Neural progenitor cell (in vitro differentiated cells): Measurements from ENCODE around the gene HMGXB4. TPM values are rescaled to one million over a fixed set of nuclear protein-coding genes. Genes with fewer than 3 reads are reported as not detected.

Experiments used
- DNase-seq: peaks from one replicate; pipeline ENCODE4 v3.0.0-alpha.2; 2016; ENCODE audit warnings: low spot score
- H2AFZ ChIP-seq: fragments of 200-600 bp; sonication (generic); replicated peaks from 2 replicates; pipeline ENCODE4 v1.6.1; 2016; ENCODE audit warnings: antibody characterized with exemption
- H3F3A ChIP-seq: fragments of 200-600 bp; sonication (generic); 2 replicates; pipeline ENCODE4 v1.6.1; 2016; ENCODE audit warnings: antibody characterized with exemption, low read depth
- H3K27ac ChIP-seq: fragments of 200-600 bp; sonication (generic); 2 replicates; pipeline ENCODE4 v1.5.1; 2016; ENCODE audit warnings: mild to moderate bottlenecking
- H3K27me3 ChIP-seq: fragments of 200-600 bp; sonication (generic); 2 replicates; pipeline ENCODE4 v1.6.1; 2016; ENCODE audit warnings: mild to moderate bottlenecking, moderate library complexity
- H3K36me3 ChIP-seq: fragments of 200-600 bp; sonication (generic); 2 replicates; pipeline ENCODE4 v1.5.1; 2016
- H3K4me1 ChIP-seq: fragments of 200-600 bp; sonication (generic); 2 replicates; pipeline ENCODE4 v1.6.1; 2016; ENCODE audit warnings: mixed run types
- H3K4me2 ChIP-seq: fragments of 200-600 bp; sonication (generic); 2 replicates; pipeline ENCODE4 v1.6.1; 2016
- H3K4me3 ChIP-seq: fragments of 200-600 bp; sonication (generic); 2 replicates; pipeline ENCODE4 v1.5.1; 2016
- H3K79me2 ChIP-seq: fragments of 200-600 bp; sonication (generic); 2 replicates; pipeline ENCODE4 v1.6.1; 2016; ENCODE audit warnings: low read depth
- H3K9ac ChIP-seq: fragments of 200-600 bp; sonication (generic); 2 replicates; pipeline ENCODE4 v1.6.1; 2016
- H3K9me3 ChIP-seq: fragments of 200-600 bp; sonication (generic); 2 replicates; pipeline ENCODE4 v1.5.1; 2016; ENCODE audit warnings: low read depth
- H4K20me1 ChIP-seq: fragments of 200-600 bp; sonication (generic); 2 replicates; pipeline ENCODE4 v1.6.1; 2016; ENCODE audit warnings: low read depth
- H3K27ac Mint-ChIP-seq: 3 replicates; pipeline ENCODE4 v1.8.0; 2021; ENCODE audit warnings: mixed read lengths
- H3K27me3 Mint-ChIP-seq: 2 replicates; pipeline ENCODE4 v1.8.0; 2022; ENCODE audit warnings: low read depth, mild to moderate bottlenecking, inconsistent platforms, moderate library complexity, mixed read lengths; ENCODE audit not compliant: insufficient read depth
- H3K36me3 Mint-ChIP-seq: 3 replicates; pipeline ENCODE4 v1.8.0; 2021; ENCODE audit warnings: mixed read lengths
- H3K4me1 Mint-ChIP-seq: 3 replicates; pipeline ENCODE4 v1.8.0; 2021; ENCODE audit warnings: mixed read lengths
- H3K4me3 Mint-ChIP-seq: 3 replicates; pipeline ENCODE4 v1.8.0; 2021; ENCODE audit warnings: mild to moderate bottlenecking, moderate library complexity, mixed read lengths
- H3K9me3 Mint-ChIP-seq: 3 replicates; pipeline ENCODE4 v1.8.0; 2020; ENCODE audit warnings: mixed read lengths
- CTCF ChIP-seq: fragments of 200-600 bp; sonication (generic); IDR thresholded peaks from 2 replicates; pipeline ENCODE4 v1.5.1; 2017; ENCODE audit warnings: antibody characterized with exemption, mild to moderate bottlenecking
- EZH2 ChIP-seq: fragments of 200-600 bp; sonication (generic); IDR thresholded peaks from 2 replicates; pipeline ENCODE4 v1.6.1; 2017; ENCODE audit warnings: antibody characterized with exemption, mild to moderate bottlenecking, moderate library complexity
- EZH2phosphoT487 ChIP-seq: fragments of 200-600 bp; sonication (generic); IDR thresholded peaks from 2 replicates; pipeline ENCODE4 v1.6.1; 2017; ENCODE audit warnings: antibody characterized with exemption
- total RNA-seq: library from RNA; depleted of rRNA; stranded (reverse); fragments of >200 nt; gene quantifications from 2 replicates; pipeline ENCODE4 v1.2.3, GENCODE V29; 2015; ENCODE audit warnings: low replicate concordance

Gene HMGXB4
- total RNA-seq, 1 donor from 2014 or later, result 55.9 TPM

- no peak overlapping the region for H3K27ac Mint-ChIP-seq
- H3K79me2 ChIP-seq, result peaks cover 20% of the 10 kb centered on the region
Measured at GRCh38 chr22:35303029-35303624, 45.8 kb downstream of the HMGXB4 start.

GRCh38 chr22:35305525-35306070, 48.3 kb downstream of the HMGXB4 start:
- TF ChIP-seq EZH2phosphoT487 (no peak), CTCF (no peak), EZH2 (no peak)
- Histone ChIP-seq H3K9ac (no peak overlapping the region), H3K36me3 (no peaks in the 10 kb centered on the region), H3K4me1 (peaks cover 17% of the 10 kb centered on the region), H3K9me3 (no peaks in the 10 kb centered on the region), H3F3A (peaks cover 17% of the 10 kb centered on the region), H4K20me1 (peaks cover 12% of the 10 kb centered on the region), H3K27me3 (no peaks in the 10 kb centered on the region), H3K4me2 (no peak overlapping the region), H3K4me3 (no peak overlapping the region), H3K79me2 (peaks cover 21% of the 10 kb centered on the region), H3K27ac (no peak overlapping the region), H2AFZ (no peak overlapping the region)
- DNase-seq, result no peak
- Mint-ChIP-seq H3K27me3 (peaks cover 4% of the 10 kb centered on the region), H3K27ac (peak overlapping the region; percentile 72), H3K9me3 (no peaks in the 10 kb centered on the region), H3K36me3 (no peaks in the 10 kb centered on the region), H3K4me3 (no peak overlapping the region), H3K4me1 (peaks cover 29% of the 10 kb centered on the region)

More at GRCh38 chr22:35303029-35303624, 45.8 kb downstream of the HMGXB4 start:
- Mint-ChIP-seq H3K27me3 (peaks cover 7% of the 10 kb centered on the region), H3K9me3 (no peaks in the 10 kb centered on the region), H3K4me1 (peaks cover 29% of the 10 kb centered on the region), H3K4me3 (no peak overlapping the region), H3K36me3 (no peaks in the 10 kb centered on the region)
- peaks cover 9% of the 10 kb centered on the region for H4K20me1 ChIP-seq
- no peak overlapping the region for H2AFZ ChIP-seq
- peaks cover 27% of the 10 kb centered on the region for H3F3A ChIP-seq
- no peak overlapping the region for H3K27ac ChIP-seq
- no peak overlapping the region for H3K4me3 ChIP-seq
- H3K9ac ChIP-seq, result no peak overlapping the region
- H3K9me3 ChIP-seq, result no peaks in the 10 kb centered on the region
- H3K4me2 ChIP-seq, result no peak overlapping the region
- peaks cover 15% of the 10 kb centered on the region for H3K4me1 ChIP-seq
- H3K27me3 ChIP-seq, result no peaks in the 10 kb centered on the region
- TF ChIP-seq CTCF (no peak), EZH2 (no peak), EZH2phosphoT487 (no peak)
- DNase-seq, result no peak
- H3K36me3 ChIP-seq, result no peaks in the 10 kb centered on the region

GRCh38 chr22:35306350-35306967, 49.2 kb downstream of the HMGXB4 start:
- H3K27ac Mint-ChIP-seq, result peak overlapping the region; percentile 42
- TF ChIP-seq EZH2phosphoT487 (no peak), CTCF (no peak), EZH2 (no peak)
- H3K4me1 Mint-ChIP-seq, result peaks cover 32% of the 10 kb centered on the region

More at GRCh38 chr22:35306350-35306967, 49.2 kb downstream of the HMGXB4 start:
- DNase-seq, result peak; percentile 77
- peaks cover 4% of the 10 kb centered on the region for H3K27me3 Mint-ChIP-seq
- Histone ChIP-seq H3K4me3 (peak overlapping the region; percentile 18), H3K27ac (no peak overlapping the region), H3K36me3 (no peaks in the 10 kb centered on the region), H3K4me1 (peaks cover 25% of the 10 kb centered on the region), H3K4me2 (peak overlapping the region; percentile 53), H3K27me3 (no peaks in the 10 kb centered on the region), H4K20me1 (peaks cover 13% of the 10 kb centered on the region), H3F3A (peaks cover 23% of the 10 kb centered on the region), H3K9me3 (no peaks in the 10 kb centered on the region), H3K79me2 (peaks cover 12% of the 10 kb centered on the region), H2AFZ (no peak overlapping the region), H3K9ac (no peak overlapping the region)
- no peak overlapping the region for H3K4me3 Mint-ChIP-seq
- no peaks in the 10 kb centered on the region for H3K36me3 Mint-ChIP-seq
- no peaks in the 10 kb centered on the region for H3K9me3 Mint-ChIP-seq
